A673 (cell line): ENCODE data around the gene CTNNA3. TPM values are rescaled to one million over a fixed set of nuclear protein-coding genes. Genes with fewer than 3 reads are reported as not detected.

Experiments
- BruUV-seq: library from RNA; stranded (reverse); fragments of 400-500 nt; replicated peaks from 2 replicates; lab custom pipeline; 2021; lab: Mats Ljungman, UMichigan
- CTCF ChIA-PET: fragments of 300-600 bp; sonication (Branson Sonifier 250); formaldehyde crosslinking; loops from one replicate; lab custom pipeline; 2022; ENCODE audit warnings: antibody characterized with exemption; lab: Charles Lee
- POLR2A ChIA-PET: fragments of 300-600 bp; sonication (Branson Sonifier 250); formaldehyde crosslinking; loops from one replicate; lab custom pipeline; 2022; ENCODE audit warnings: antibody characterized with exemption; ENCODE audit not compliant: low non-redundant PET; lab: Charles Lee
- DNase-seq: peaks from one replicate; pipeline ENCODE4 v3.0.0-alpha.2; 2015; ENCODE audit warnings: low spot score
- H3K27ac ChIP-seq: fragments of 200-600 bp; sonication (generic); 2 replicates; pipeline ENCODE4 v1.5.1; 2016; ENCODE audit warnings: mixed run types, low read depth, mild to moderate bottlenecking, mixed read lengths, antibody characterized with exemption, low read length; ENCODE audit not compliant: poor library complexity, severe bottlenecking
- H3K27me3 ChIP-seq: fragments of 200-600 bp; sonication (generic); replicated peaks from 2 replicates; pipeline ENCODE4 v1.6.1; 2017; ENCODE audit warnings: mixed run types, low read depth, mild to moderate bottlenecking, mixed read lengths, antibody characterized with exemption, low read length; ENCODE audit not compliant: insufficient read depth, poor library complexity
- H3K36me3 ChIP-seq: fragments of 200-600 bp; sonication (generic); 2 replicates; pipeline ENCODE4 v1.6.1; 2016; ENCODE audit warnings: mixed run types, mild to moderate bottlenecking, mixed read lengths, antibody characterized with exemption, low read length; ENCODE audit not compliant: insufficient read depth, poor library complexity, severe bottlenecking
- H3K4me1 ChIP-seq: fragments of 200-600 bp; sonication (generic); 2 replicates; pipeline ENCODE4 v1.6.1; 2017; ENCODE audit warnings: mixed run types, mild to moderate bottlenecking, mixed read lengths, antibody characterized with exemption, low read length; ENCODE audit not compliant: insufficient read depth, poor library complexity, severe bottlenecking
- H3K4me3 ChIP-seq: fragments of 200-600 bp; sonication (generic); 2 replicates; pipeline ENCODE4 v1.5.1; 2016; ENCODE audit warnings: low read depth, mixed run types, mild to moderate bottlenecking, mixed read lengths, low read length; ENCODE audit not compliant: poor library complexity, severe bottlenecking
- H3K9me3 ChIP-seq: fragments of 200-600 bp; sonication (generic); 2 replicates; pipeline ENCODE4 v1.6.1; 2016; ENCODE audit warnings: mixed run types, low read depth, mild to moderate bottlenecking, mixed read lengths, antibody characterized with exemption, low read length; ENCODE audit not compliant: poor library complexity, severe bottlenecking
- CTCF ChIP-seq: fragments of 300-800, 200-600 bp; sonication (generic); conservative IDR thresholded peaks from 2 replicates; pipeline ENCODE4 v1.5.1; 2017; ENCODE audit warnings: low read depth, mild to moderate bottlenecking, antibody characterized with exemption, low read length, moderate library complexity, mixed read lengths
- EZH2 ChIP-seq: fragments of 200-600 bp; sonication (generic); IDR thresholded peaks from 2 replicates; pipeline ENCODE4 v1.6.1; 2017; ENCODE audit warnings: borderline replicate concordance, low read depth, mild to moderate bottlenecking, mixed read lengths, antibody characterized with exemption, low read length; ENCODE audit not compliant: poor library complexity, severe bottlenecking
- intact Hi-C: fragments of 100-400 bp; cut with micrococcal nuclease; formaldehyde crosslinking; loops from one replicate; pipeline ENCODE4 v1.10.0; 2022; ENCODE audit not compliant: unreplicated experiment
- total RNA-seq: library from RNA; stranded (reverse); gene quantifications from 2 replicates; pipeline ENCODE4 v1.2.3, GENCODE V29; 2021

Gene CTNNA3
- total RNA-seq, 1 experiment from 2014 or later = not detected

- TF ChIP-seq CTCF (no peak), EZH2 (no peak)
- H3K36me3 ChIP-seq = no peaks in the 10 kb centered on the region
- CTCF ChIA-PET = no interaction called here
- H3K9me3 ChIP-seq = no peaks in the 10 kb centered on the region
- BruUV-seq = no TSS peak
- H3K27me3 ChIP-seq = no peaks in the 10 kb centered on the region
- POLR2A ChIA-PET = no interaction called here
- no peak overlapping the region for H3K4me3 ChIP-seq
- H3K27ac ChIP-seq = no peak overlapping the region
- intact Hi-C loops = no loop called here
- DNase-seq = no peak
- no peaks in the 10 kb centered on the region for H3K4me1 ChIP-seq
These were observed 1411.4 kb downstream of the CTNNA3 start for GRCh38 chr10:66284621-66285020.

GRCh38 chr10:66283874-66284464, 1412.0 kb downstream of the CTNNA3 start:
- POLR2A ChIA-PET = no interaction called here

GRCh38 chr10:66283064-66283463, 1412.9 kb downstream of the CTNNA3 start:
- no peak for DNase-seq
- Histone ChIP-seq H3K36me3 (no peaks in the 10 kb centered on the region), H3K27me3 (no peaks in the 10 kb centered on the region), H3K4me1 (no peaks in the 10 kb centered on the region), H3K27ac (no peak overlapping the region), H3K9me3 (no peaks in the 10 kb centered on the region), H3K4me3 (no peak overlapping the region)
- no peak for TF ChIP-seq CTCF
- no peak for TF ChIP-seq EZH2
- no TSS peak for BruUV-seq
- ChIA-PET CTCF (no interaction called here), POLR2A (no interaction called here)
- intact Hi-C loops = no loop called here

More at GRCh38 chr10:66283874-66284464, 1412.0 kb downstream of the CTNNA3 start:
- Histone ChIP-seq H3K4me3 (no peak overlapping the region), H3K27me3 (no peaks in the 10 kb centered on the region), H3K36me3 (no peaks in the 10 kb centered on the region), H3K4me1 (no peaks in the 10 kb centered on the region), H3K9me3 (no peaks in the 10 kb centered on the region), H3K27ac (no peak overlapping the region)
- DNase-seq = no peak
- CTCF ChIA-PET = no interaction called here
- intact Hi-C loops = no loop called here
- BruUV-seq = no TSS peak
- no peak for TF ChIP-seq CTCF
- TF ChIP-seq EZH2 = no peak
